GM23338 (cell line): ENCODE data around the gene ZDHHC17.

Source experiments
- CREB1 ChIP-seq: fragments of 250-450 bp; sonication (Bioruptor Pico); IDR thresholded peaks from 2 replicates; pipeline ENCODE4 v1.5.0; 2020; ENCODE audit warnings: low read depth, mild to moderate bottlenecking, moderate library complexity
- CTCF ChIP-seq, 2 experiments: fragments of 200-600 bp in 1 of 2; sonication (generic) in 1 of 2; conservative IDR thresholded peaks; 2 replicates each; pipeline versions ENCODE4 v1.5.1 to v1.6.1; 2016 to 2017; ENCODE audit warnings: antibody characterized with exemption in 2 of 2, low read depth in 2 of 2, mild to moderate bottlenecking in 2 of 2, moderate library complexity in 1 of 2
- ETS1 ChIP-seq: IDR thresholded peaks from 2 replicates; pipeline ENCODE4 v1.6.1; 2016; ENCODE audit warnings: antibody characterized with exemption
- EZH2 ChIP-seq: fragments of 200-600 bp; sonication (generic); IDR thresholded peaks from one replicate; pipeline ENCODE4 v1.8.0; 2017; ENCODE audit warnings: antibody characterized with exemption, mild to moderate bottlenecking, low read depth; ENCODE audit not compliant: unreplicated experiment
- EZH2phosphoT487 ChIP-seq: fragments of 200-600 bp; sonication (generic); IDR thresholded peaks from one replicate; pipeline ENCODE4 v1.8.1; 2018; ENCODE audit warnings: antibody characterized with exemption; ENCODE audit not compliant: unreplicated experiment
- POLR2AphosphoS5 ChIP-seq: IDR thresholded peaks from 2 replicates; pipeline ENCODE4 v1.6.1; 2016; ENCODE audit warnings: antibody characterized with exemption, low read depth
- REST ChIP-seq: IDR thresholded peaks from one replicate; pipeline ENCODE4 v1.6.1; 2018; ENCODE audit warnings: antibody characterized with exemption; ENCODE audit not compliant: unreplicated experiment
- STAT1 ChIP-seq: IDR thresholded peaks from one replicate; pipeline ENCODE4 v1.6.1; 2016; ENCODE audit warnings: antibody characterized with exemption; ENCODE audit not compliant: unreplicated experiment
- ZNF114 ChIP-seq: fragments of 250-450 bp; sonication (Bioruptor Pico); IDR thresholded peaks from 2 replicates; pipeline ENCODE4 v1.5.0; 2020; ENCODE audit warnings: mild to moderate bottlenecking, moderate library complexity
- ZNF331 ChIP-seq: fragments of 250-450 bp; sonication (Bioruptor Pico); IDR thresholded peaks from 2 replicates; pipeline ENCODE4 v1.5.0; 2020; ENCODE audit warnings: low read depth, mild to moderate bottlenecking, moderate library complexity
- ZNF462 ChIP-seq: fragments of 250-450 bp; sonication (Bioruptor Pico); IDR thresholded peaks from 2 replicates; pipeline ENCODE4 v1.5.0; 2020; ENCODE audit warnings: mild to moderate bottlenecking, moderate library complexity

DNA sequence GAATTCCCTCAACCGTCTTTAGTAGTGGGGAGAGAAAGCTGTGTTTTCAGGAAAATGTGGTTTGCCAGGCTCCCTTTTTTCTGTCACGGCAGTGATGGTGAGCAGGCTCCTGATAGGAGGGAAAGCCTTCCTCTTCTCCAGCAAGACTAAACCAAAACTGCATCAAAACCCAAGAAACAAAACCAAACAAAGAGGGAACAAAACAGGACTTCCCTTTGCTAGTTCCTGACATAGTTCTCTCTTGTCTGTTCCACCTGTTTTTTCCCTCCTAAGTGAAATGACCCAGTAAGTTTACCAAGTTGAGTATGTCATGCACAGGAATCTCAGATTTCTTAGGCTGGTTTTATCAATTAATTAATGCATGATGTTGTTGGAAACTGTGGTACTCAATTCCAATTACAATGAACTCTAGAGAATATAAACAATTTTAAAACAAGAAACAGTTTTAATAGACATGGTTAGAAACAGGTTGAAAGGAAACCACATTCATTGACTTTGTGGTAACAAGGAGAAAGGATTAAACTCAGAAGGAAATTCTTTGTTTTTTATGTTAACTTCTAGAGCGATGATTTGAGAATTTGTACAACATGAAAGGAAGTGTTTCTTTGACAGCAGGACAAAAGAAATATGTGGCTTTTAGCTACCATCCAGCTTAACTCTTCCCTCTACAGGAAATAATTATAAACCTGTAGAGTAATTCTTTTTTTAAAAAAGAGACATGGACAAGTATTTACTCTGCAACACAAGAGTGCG, 137.9 kb downstream of the ZDHHC17 start:
- TF ChIP-seq CTCF (conservative IDR thresholded peaks at IDR 0.05; ENCODE audit: low read depth in 2 of 2) = no peak
- TF ChIP-seq REST = no peak
- TF ChIP-seq EZH2phosphoT487 = no peak
- TF ChIP-seq POLR2AphosphoS5 = no peak
- TF ChIP-seq EZH2 = no peak
- no peak for TF ChIP-seq CREB1 (CRISPR knock-in tag)
- TF ChIP-seq ZNF462 (CRISPR knock-in tag) = no peak
- TF ChIP-seq ZNF331 (CRISPR knock-in tag) = no peak
- TF ChIP-seq ZNF114 (CRISPR knock-in tag) = no peak
- no peak for TF ChIP-seq STAT1
- no peak for TF ChIP-seq ETS1
